ENCODE measurements around the gene C1orf116. TPM values are rescaled to one million over a fixed set of nuclear protein-coding genes. Genes with fewer than 3 reads are reported as not detected.
"Not testable (repeated sequence)": the region's sequence is repeated elsewhere in the genome, so short reads cannot be mapped to it uniquely, and the experiment has no call there.

The C1orf116 gene
- total RNA-seq, 1 donor from 2014 or later: not detected

GRCh38 chr1:207058878-207059867 lies 26.6 kb upstream of the C1orf116 start:
- DNase-seq: no peak

GRCh38 chr1:207058252-207058651 lies 25.7 kb upstream of the C1orf116 start:
- no peak for DNase-seq

- DNase-seq: no peak
Measured at GRCh38 chr1:207056673-207057072, 24.1 kb upstream of the C1orf116 start.

- no peak for DNase-seq
Measured at GRCh38 chr1:207055386-207056001, 22.9 kb upstream of the C1orf116 start.

GRCh38 chr1:207054491-207054890 lies 21.9 kb upstream of the C1orf116 start:
- no peak for DNase-seq

- DNase-seq: peak; percentile 97
Measured at GRCh38 chr1:207052911-207053769, 20.6 kb upstream of the C1orf116 start, which contains the start of gene PFKFB2. Gene PFKFB2 (plus strand): TSS chr1:207053275. CDS start chr1:207054718, 1,443 bp downstream.

GRCh38 chr1:207051191-207051943 lies 18.8 kb upstream of the C1orf116 start, which contains the start of gene YOD1:
Gene YOD1 (minus strand): TSS chr1:207051208. CDS start chr1:207051030, 178 bp downstream.
- peak; percentile 70 for DNase-seq

- peak; percentile 82 for DNase-seq
Measured at GRCh38 chr1:207050480-207051190, 18.1 kb upstream of the C1orf116 start.

- DNase-seq: no peak
Measured at GRCh38 chr1:207049974-207050391, 17.4 kb upstream of the C1orf116 start.

- no peak for DNase-seq
Measured at GRCh38 chr1:207049514-207049913, 17.0 kb upstream of the C1orf116 start.

- no peak for DNase-seq
Measured at GRCh38 chr1:207049054-207049453, 16.5 kb upstream of the C1orf116 start.

- DNase-seq: no peak
Measured at GRCh38 chr1:207048041-207048440, 15.5 kb upstream of the C1orf116 start.

- DNase-seq: no peak
Measured at GRCh38 chr1:207047505-207047904, 14.9 kb upstream of the C1orf116 start.

- no peak for DNase-seq
Measured at GRCh38 chr1:207045453-207045852, 12.9 kb upstream of the C1orf116 start.

- DNase-seq: not testable (repeated sequence)
Measured at GRCh38 chr1:207041397-207041796, 8.8 kb upstream of the C1orf116 start.

- DNase-seq: no peak
Measured at GRCh38 chr1:207040181-207040533, 7.6 kb upstream of the C1orf116 start.

GRCh38 chr1:207039380-207040180 lies 7.0 kb upstream of the C1orf116 start:
- no peak for DNase-seq

GRCh38 chr1:207036865-207037264 lies 4.3 kb upstream of the C1orf116 start:
- no peak for DNase-seq

GRCh38 chr1:207035877-207036551 lies 3.5 kb upstream of the C1orf116 start:
- DNase-seq: no peak

Measured in occipital lobe (tissue), 2 donors.